Measurements from ENCODE around the gene HNRNPA2B1. TPM values are rescaled to one million over a fixed set of nuclear protein-coding genes. Genes with fewer than 3 reads are reported as not detected.
"Not testable (repeated sequence)": the region's sequence is repeated elsewhere in the genome, so short reads cannot be mapped to it uniquely, and the experiment has no call there.

Gene HNRNPA2B1
- total RNA-seq, 1 donor from 2014 or later = 57.0 TPM

- DNase-seq (ENCODE audit: low spot score in 2 of 2) = no peak
- Histone ChIP-seq H3K4me1 (no peaks in the 10 kb centered on the region), H3K9me3 (no peaks in the 10 kb centered on the region), H3K36me3 (peaks cover 0 to 8% of the 10 kb centered on the region in 2 donors), H3K27me3 (no peaks in the 10 kb centered on the region), H3K4me3 (no peak overlapping the region), H3K27ac (no peak overlapping the region)
- intact Hi-C loops (cut with DNase I) = no loop called here
- TF ChIP-seq CTCF (IDR thresholded peaks at IDR 0.05) = no peak
Observed at GRCh38 chr7:26169271-26169670, 31.3 kb downstream of the HNRNPA2B1 start.

DNA sequence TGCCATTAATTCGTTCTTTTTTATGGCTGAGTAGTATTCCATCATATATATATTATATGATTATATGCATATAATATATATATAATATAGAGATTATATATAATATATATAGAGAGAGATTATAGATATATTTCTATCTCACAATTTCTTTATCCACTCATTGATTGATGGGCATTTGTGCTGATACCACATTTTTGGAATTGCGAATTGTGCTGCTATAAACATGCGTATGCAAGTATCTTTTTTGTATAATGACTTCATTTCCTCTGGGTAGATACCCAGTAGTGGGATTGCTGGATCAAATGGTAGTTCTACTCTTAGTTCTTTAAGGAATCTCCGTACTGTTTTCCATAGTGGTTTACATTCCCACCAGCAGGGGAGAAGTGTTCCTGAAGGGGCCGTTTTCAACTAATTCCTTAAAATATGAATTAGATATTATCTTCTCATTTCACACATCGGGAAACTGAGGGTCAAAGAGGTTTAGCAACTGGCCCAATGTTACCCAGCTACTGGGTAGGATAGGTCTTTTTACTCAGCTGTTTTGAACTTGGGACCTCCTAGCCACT lies 32.0 kb downstream of the HNRNPA2B1 start:
- Histone ChIP-seq H3K27ac (no peak overlapping the region), H3K9me3 (no peaks in the 10 kb centered on the region), H3K4me1 (no peaks in the 10 kb centered on the region), H3K27me3 (no peaks in the 10 kb centered on the region), H3K4me3 (no peak overlapping the region), H3K36me3 (peaks cover 0 to 8% of the 10 kb centered on the region in 2 donors)
- no peak for DNase-seq (ENCODE audit: low spot score in 2 of 2)
- TF ChIP-seq CTCF (IDR thresholded peaks at IDR 0.05) = no peak
- intact Hi-C loops (cut with DNase I) = no loop called here

- intact Hi-C loops (cut with DNase I) = no loop called here
- Histone ChIP-seq H3K9me3 (no peaks in the 10 kb centered on the region), H3K4me1 (no peaks in the 10 kb centered on the region), H3K27me3 (no peaks in the 10 kb centered on the region), H3K36me3 (peaks cover 0 to 8% of the 10 kb centered on the region in 2 donors), H3K27ac (no peak overlapping the region), H3K4me3 (no peak overlapping the region)
- no peak for DNase-seq (ENCODE audit: low spot score in 2 of 2)
- no peak for TF ChIP-seq CTCF (IDR thresholded peaks at IDR 0.05)
Observed at GRCh38 chr7:26167303-26167934, 33.1 kb downstream of the HNRNPA2B1 start.

DNA sequence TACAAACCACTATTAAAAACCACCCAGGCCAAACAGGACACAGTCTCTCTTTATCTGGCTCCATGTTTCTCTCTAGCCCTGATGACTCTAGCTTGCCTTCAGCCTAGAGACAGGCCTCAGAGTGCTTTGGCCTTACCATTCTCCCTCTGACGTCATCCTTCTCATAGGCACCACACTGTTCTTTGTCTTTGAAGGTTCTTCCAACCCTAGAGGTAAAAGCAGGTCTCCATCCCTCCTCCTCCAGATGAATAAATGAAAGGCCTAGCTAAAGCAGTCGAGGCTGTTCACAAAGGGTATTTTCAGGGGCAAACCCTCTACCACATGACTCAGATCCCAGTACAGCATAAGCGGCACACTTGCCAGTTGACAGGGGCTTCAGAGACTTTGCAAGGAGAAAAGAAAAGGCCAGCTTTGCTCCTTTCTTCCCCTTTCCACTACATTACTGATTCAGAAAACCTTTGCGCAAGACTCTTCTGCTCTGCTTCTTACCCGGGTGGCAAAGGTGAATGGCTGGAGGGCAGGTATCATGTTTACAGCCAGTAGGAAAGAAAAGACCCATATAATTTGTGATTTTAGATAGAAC lies 33.8 kb downstream of the HNRNPA2B1 start:
- no peaks in the 10 kb centered on the region for H3K27me3 ChIP-seq
- no peak overlapping the region for H3K27ac ChIP-seq
- no peak for TF ChIP-seq CTCF (IDR thresholded peaks at IDR 0.05)
- intact Hi-C loops (cut with DNase I) = no loop called here
- no peak overlapping the region for H3K4me3 ChIP-seq
- peaks cover 0 to 8% of the 10 kb centered on the region in 2 donors for H3K36me3 ChIP-seq
- H3K9me3 ChIP-seq = no peaks in the 10 kb centered on the region
- DNase-seq (ENCODE audit: low spot score in 2 of 2) = no peak
- H3K4me1 ChIP-seq = no peaks in the 10 kb centered on the region

GRCh38 chr7:26165950-26166683 lies 34.4 kb downstream of the HNRNPA2B1 start:
- Histone ChIP-seq H3K4me1 (no peaks in the 10 kb centered on the region), H3K36me3 (peaks cover 0 to 7% of the 10 kb centered on the region in 2 donors), H3K9me3 (no peaks in the 10 kb centered on the region), H3K27ac (no peak overlapping the region), H3K27me3 (no peaks in the 10 kb centered on the region), H3K4me3 (no peak overlapping the region)
- intact Hi-C loops (cut with DNase I) = no loop called here
- no peak for DNase-seq (ENCODE audit: low spot score in 2 of 2)
- no peak for TF ChIP-seq CTCF (IDR thresholded peaks at IDR 0.05)

GRCh38 chr7:26163804-26164203 lies 36.7 kb downstream of the HNRNPA2B1 start:
- intact Hi-C loops (cut with DNase I); H3K36me3 ChIP-seq; H3K27ac ChIP-seq; H3K9me3 ChIP-seq; H3K27me3 ChIP-seq; DNase-seq (ENCODE audit: low spot score in 2 of 2); H3K4me3 ChIP-seq; H3K4me1 ChIP-seq: not testable (repeated sequence)
